GM12878 (cell line): Measurements from ENCODE around the gene RWDD1. TPM values are rescaled to one million over a fixed set of nuclear protein-coding genes. Genes with fewer than 3 reads are reported as not detected.

Experiments
- ATAC-seq: fragments of 200-7000 bp; cut with Tn5 transposase; 3 replicates; pipeline ENCODE4 v1.9.1; 2020; ENCODE audit warnings: mild to moderate bottlenecking, moderate library complexity
- BruUV-seq: library from RNA; stranded (reverse); fragments of 400-500 nt; replicated peaks from 2 replicates; lab custom pipeline; 2021; lab: Mats Ljungman, UMichigan
- CTCF ChIA-PET: fragments of 300-600 bp; sonication (Branson Sonifier 250); formaldehyde crosslinking; extraction: SDS; loops from one replicate; lab custom pipeline; 2021; ENCODE audit warnings: inconsistent platforms; lab: Yijun Ruan, JAX
- POLR2A ChIA-PET: fragments of 350-600 bp; formaldehyde crosslinking; extraction: SDS; loops from one replicate; lab custom pipeline; 2021; ENCODE audit warnings: inconsistent platforms; lab: Charles Lee
- RAD21 ChIA-PET: fragments of 300-600 bp; sonication (Branson Sonifier 250); formaldehyde crosslinking; loops from one replicate; lab custom pipeline; 2023; ENCODE audit warnings: antibody characterized with exemption; ENCODE audit not compliant: unreplicated experiment; lab: Charles Lee
- SMC1A ChIA-PET: fragments of 300-600 bp; sonication (Branson Sonifier 250); formaldehyde crosslinking; loops from one replicate; lab custom pipeline; 2023; ENCODE audit not compliant: unreplicated experiment, uncharacterized antibody; lab: Charles Lee
- DNase-seq: peaks from one replicate; pipeline ENCODE4 v3.0.0-alpha.2; 2011; ENCODE audit warnings: low read depth, low spot score
- FAIRE-seq: peaks from 3 replicates; lab custom pipeline; 2011; peaks lifted over from hg19 to GRCh38; lab: Jason Lieb, UNC
- H2AFZ ChIP-seq: 2 replicates; pipeline ENCODE4 v1.6.0; 2011; ENCODE audit warnings: low read depth, low read length, control low read depth; ENCODE audit not compliant: control insufficient read depth
- H3K27ac ChIP-seq: 2 replicates; pipeline ENCODE4 v1.5.1; 2011; ENCODE audit warnings: control low read depth; ENCODE audit not compliant: control insufficient read depth, insufficient read depth
- H3K27me3 ChIP-seq, 2 experiments: replicated peaks in 1 of 2; 2 replicates each; pipeline versions ENCODE4 v1.6.0 to v1.6.1; 2011; ENCODE audit warnings: low read length in 1 of 2; ENCODE audit not compliant: control insufficient read depth in 2 of 2, insufficient read depth in 2 of 2
- H3K36me3 ChIP-seq, 2 experiments: 2 replicates each; pipeline ENCODE4 v1.5.1; 2011; ENCODE audit warnings: low read length in 1 of 2; ENCODE audit not compliant: control insufficient read depth in 2 of 2, insufficient read depth in 2 of 2
- H3K4me1 ChIP-seq: 2 replicates; pipeline ENCODE4 v1.6.1; 2011; ENCODE audit warnings: mild to moderate bottlenecking, low read length, moderate library complexity, mixed read lengths; ENCODE audit not compliant: control insufficient read depth, insufficient read depth
- H3K4me2 ChIP-seq: 2 replicates; pipeline ENCODE4 v1.6.0; 2011; ENCODE audit warnings: control low read depth; ENCODE audit not compliant: control insufficient read depth, insufficient read depth
- H3K4me3 ChIP-seq: fragments of 200-600 bp; sonication (generic); 2 replicates; pipeline ENCODE4 v1.5.1; 2016
- H3K79me2 ChIP-seq: 2 replicates; pipeline ENCODE4 v1.6.0; 2011; ENCODE audit warnings: low read length; ENCODE audit not compliant: control insufficient read depth, insufficient read depth
- H3K9ac ChIP-seq: 2 replicates; pipeline ENCODE4 v1.8.0; 2011; ENCODE audit warnings: low read length, control low read depth, mixed read lengths; ENCODE audit not compliant: control insufficient read depth, insufficient read depth
- H3K9me3 ChIP-seq: replicated peaks from 3 replicates; pipeline ENCODE4 v1.5.1; 2011; ENCODE audit warnings: mild to moderate bottlenecking, low read length; ENCODE audit not compliant: control insufficient read depth, insufficient read depth
- H4K20me1 ChIP-seq: 2 replicates; pipeline ENCODE4 v1.6.0; 2011; ENCODE audit not compliant: control insufficient read depth, insufficient read depth
- BRCA1 ChIP-seq: IDR thresholded peaks from 2 replicates; pipeline ENCODE4 v1.6.1; 2011; ENCODE audit warnings: low read depth, low read length, improper control_type of control experiment
- CBX5 ChIP-seq: sonication (generic); IDR thresholded peaks from 2 replicates; pipeline ENCODE4 v1.6.1; 2016; ENCODE audit warnings: low read depth, moderate library complexity, mild to moderate bottlenecking, inconsistent platforms
- DPF2 ChIP-seq: fragments of 450-650 bp; IDR thresholded peaks from 2 replicates; pipeline ENCODE4 v1.6.1; 2017; ENCODE audit warnings: mild to moderate bottlenecking
- E2F8 ChIP-seq: fragments of 450-650 bp; IDR thresholded peaks from 2 replicates; pipeline ENCODE4 v1.6.1; 2018; ENCODE audit warnings: mild to moderate bottlenecking, low read depth, moderate library complexity; ENCODE audit not compliant: partially characterized antibody
- RBBP5 ChIP-seq: fragments of 200-600 bp; sonication (generic); conservative IDR thresholded peaks from 2 replicates; pipeline ENCODE4 v1.6.1; 2016
- SMC3 ChIP-seq: IDR thresholded peaks from 2 replicates; pipeline ENCODE4 v1.6.1; 2011; ENCODE audit warnings: low read length, improper control_type of control experiment, borderline replicate concordance
- SPI1 ChIP-seq: IDR thresholded peaks from 2 replicates; pipeline ENCODE4 v1.6.1; 2011; ENCODE audit warnings: low read depth, mild to moderate bottlenecking, low read length, moderate library complexity, borderline replicate concordance; ENCODE audit not compliant: insufficient read depth
- TARDBP ChIP-seq: IDR thresholded peaks from 2 replicates; pipeline ENCODE4 v1.6.1; 2016; ENCODE audit warnings: borderline replicate concordance
- TCF3 ChIP-seq: IDR thresholded peaks from 2 replicates; pipeline ENCODE4 v1.6.1; 2012; ENCODE audit warnings: low read depth, mild to moderate bottlenecking, low read length, borderline replicate concordance; ENCODE audit not compliant: insufficient read depth
- WGBS: methylation state at CpG from one replicate; pipeline ENCODE4 v1.1.6; 2016; ENCODE audit warnings: low lambda C conversion rate; ENCODE audit not compliant: insufficient replicate concordance, insufficient coverage; ENCODE audit errors: missing lambda C conversion rate; 5-methylcytosine and 5-hydroxymethylcytosine counted together
- in situ Hi-C: fragments of 300-500 bp; cut with MboI; formaldehyde crosslinking; loops from 9 replicates; pipeline ENCODE4 v1.14.3; 2018; ENCODE audit warnings: mixed read lengths
- intact Hi-C: fragments of 100-400 bp; cut with micrococcal nuclease; formaldehyde crosslinking; loops from one replicate; pipeline ENCODE4 v1.14.2; 2022; ENCODE audit not compliant: unreplicated experiment
- polyA plus RNA-seq, 11 experiments: library from polyadenylated mRNA; depleted of rRNA in 4 of 11; unstranded in 6 of 11; stranded (reverse) in 5 of 11; fragments of >200 nt; fragmentation: Nextera tagmentation in 4 of 11; fragmentation: Illumina TruSeq in 1 of 11; extraction: Ambion mirVana in 4 of 11; extraction: Trizol in 1 of 11; gene quantifications; 1 replicate in 1 of 11; 2 replicates in 10 of 11; pipeline versions ENCODE4 v1.2.1 to v1.2.3, GENCODE V29; 2011 to 2016; ENCODE audit warnings: inconsistent platforms in 2 of 11, missing spikeins in 2 of 11, low read depth in 1 of 11
- total RNA-seq, 4 experiments: library from RNA; depleted of rRNA in 3 of 4; stranded (reverse); fragments of >200 nt in 3 of 4; fragmentation: Illumina TruSeq in 1 of 4; extraction: Trizol in 1 of 4; gene quantifications; 2 replicates each; pipeline versions ENCODE4 v1.2.1 to v1.2.3, GENCODE V29; 2013 to 2021
- TF ChIP-seq, protein P1 (sequence below): IDR thresholded peaks from 2 replicates; pipeline ENCODE4 v1.6.1; 2012; ENCODE audit warnings: low read depth, low read length, improper control_type of control experiment

The RWDD1 gene
- total and polyA plus RNA-seq, 10 of the 15 experiments (the other 5 are each of a cell fraction or from before 2014, with no cell fraction given), result 40.1 to 107 (median 65.8) TPM

DNA sequence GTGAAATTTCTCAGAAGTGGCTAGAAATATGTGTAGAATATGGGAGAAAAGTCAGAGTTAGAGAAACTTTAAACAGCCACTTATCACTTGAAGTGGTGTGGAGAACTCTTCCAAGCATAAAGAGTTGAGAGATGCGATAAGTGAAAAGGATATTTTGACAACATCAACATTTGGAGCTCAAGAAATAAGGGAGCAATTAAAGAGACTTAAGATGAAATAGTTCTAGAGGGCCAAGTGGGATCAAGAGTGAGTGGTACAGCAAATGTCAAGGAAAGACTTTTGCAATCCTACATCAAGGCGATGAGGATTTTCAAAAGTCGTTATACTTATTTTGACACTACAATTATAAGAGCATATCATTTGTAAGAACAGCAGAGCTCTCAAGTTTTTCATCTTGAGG, 54.6 kb downstream of the RWDD1 start:
- Histone ChIP-seq H3K27me3 (no peaks in the 10 kb centered on the region), H3K4me1 (no peaks in the 10 kb centered on the region), H2AFZ (no peak overlapping the region), H3K79me2 (no peaks in the 10 kb centered on the region), H4K20me1 (no peaks in the 10 kb centered on the region), H3K36me3 (no peaks in the 10 kb centered on the region), H3K27ac (no peak overlapping the region), H3K9me3 (no peaks in the 10 kb centered on the region), H3K4me2 (no peak overlapping the region), H3K4me3 (no peak overlapping the region), H3K9ac (no peak overlapping the region)
- RAD21 ChIA-PET, result no interaction called here
- WGBS, result 100% methylated on average over 3 of the region's 3 CpGs
- CTCF ChIA-PET, result interaction anchor here (1.9 kb wide), 1 partner anchor 19 kb away, joined by 6 read pairs; no protein-coding TSS in a partner anchor
- FAIRE-seq (no peak), DNase-seq (no peak), ATAC-seq (no peak)
- BruUV-seq, result no TSS peak
- TF ChIP-seq E2F8 (no peak), DPF2 (no peak), TCF3 (no peak), SMC3 (no peak), RBBP5 (no peak), TARDBP (no peak), BRCA1 (no peak), SPI1 (no peak), CBX5 (no peak)
- TF ChIP-seq, protein P1, sequence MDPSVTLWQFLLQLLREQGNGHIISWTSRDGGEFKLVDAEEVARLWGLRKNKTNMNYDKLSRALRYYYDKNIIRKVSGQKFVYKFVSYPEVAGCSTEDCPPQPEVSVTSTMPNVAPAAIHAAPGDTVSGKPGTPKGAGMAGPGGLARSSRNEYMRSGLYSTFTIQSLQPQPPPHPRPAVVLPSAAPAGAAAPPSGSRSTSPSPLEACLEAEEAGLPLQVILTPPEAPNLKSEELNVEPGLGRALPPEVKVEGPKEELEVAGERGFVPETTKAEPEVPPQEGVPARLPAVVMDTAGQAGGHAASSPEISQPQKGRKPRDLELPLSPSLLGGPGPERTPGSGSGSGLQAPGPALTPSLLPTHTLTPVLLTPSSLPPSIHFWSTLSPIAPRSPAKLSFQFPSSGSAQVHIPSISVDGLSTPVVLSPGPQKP, result no peak
- intact Hi-C loops (no loop called here), in situ Hi-C loops (no loop called here)
- POLR2A ChIA-PET, result no interaction called here
- SMC1A ChIA-PET, result no interaction called here
